ENCODE data around the gene ASTN2. TPM values are rescaled to one million over a fixed set of nuclear protein-coding genes. Genes with fewer than 3 reads are reported as not detected.

Gene ASTN2
- polyA plus RNA-seq, 1 experiment, result 12.8 TPM

GRCh38 chr9:117249799-117250198 is 165.1 kb downstream of the ASTN2 start:
- Histone ChIP-seq H3K36me3 (ENCODE audit: control insufficient read depth, insufficient read depth, low read length) (no peaks in the 10 kb centered on the region), H3K4me3 (ENCODE audit: low read depth, low read length) (no peak overlapping the region), H3K27me3 (ENCODE audit: control insufficient read depth, insufficient read depth, low read length) (no peaks in the 10 kb centered on the region)
- POLR2A ChIA-PET, result no interaction called here
- DNase-seq (ENCODE audit: low read depth), result no peak
- no peak for TF ChIP-seq CTCF (IDR thresholded peaks at IDR 0.05; ENCODE audit: insufficient read depth, low read depth, low read length)
- CTCF ChIA-PET, result no interaction called here

DNA sequence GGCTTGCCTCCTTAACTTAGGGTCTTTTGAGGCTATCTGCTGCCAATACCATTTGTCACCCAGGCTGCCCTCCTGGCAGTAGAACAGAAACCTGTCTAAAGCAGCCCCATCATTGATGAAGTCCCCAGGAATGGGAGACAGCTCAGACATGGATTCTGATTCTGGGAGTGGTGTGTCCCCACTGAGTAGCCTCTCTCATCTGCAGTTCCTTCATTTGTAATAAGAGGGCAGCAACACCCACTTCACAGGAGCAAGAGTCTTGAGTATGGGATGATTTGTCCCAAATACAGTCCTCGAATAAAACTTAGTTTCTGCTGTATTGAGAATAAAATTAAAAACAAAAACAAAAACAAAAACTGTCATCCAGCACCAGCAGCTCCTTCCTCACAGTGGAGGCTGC is 167.6 kb downstream of the ASTN2 start:
- peak; percentile 9; the same call in 1 of the 2 replicates for TF ChIP-seq CTCF (IDR thresholded peaks at IDR 0.05; ENCODE audit: insufficient read depth, low read depth, low read length)
- no peaks in the 10 kb centered on the region for H3K36me3 ChIP-seq (ENCODE audit: control insufficient read depth, insufficient read depth, low read length)
- POLR2A ChIA-PET, result no interaction called here
- no peaks in the 10 kb centered on the region for H3K27me3 ChIP-seq (ENCODE audit: control insufficient read depth, insufficient read depth, low read length)
- H3K4me3 ChIP-seq (ENCODE audit: low read depth, low read length), result no peak overlapping the region
- DNase-seq (ENCODE audit: low read depth), result no peak
- CTCF ChIA-PET, result interaction anchor here (0.9 to 2.1 kb wide), 2 partner anchors 8 to 16 kb away, joined by 3 to 4 read pairs; no protein-coding TSS in a partner anchor

- no peaks in the 10 kb centered on the region for H3K36me3 ChIP-seq (ENCODE audit: control insufficient read depth, insufficient read depth, low read length)
- no peak overlapping the region for H3K4me3 ChIP-seq (ENCODE audit: low read depth, low read length)
- ChIA-PET CTCF (interaction anchor here (2.1 kb wide), 1 partner anchor 10 kb away, joined by 4 read pairs; no protein-coding TSS in a partner anchor), POLR2A (no interaction called here)
- no peak for TF ChIP-seq CTCF (IDR thresholded peaks at IDR 0.05; ENCODE audit: insufficient read depth, low read depth, low read length)
- H3K27me3 ChIP-seq (ENCODE audit: control insufficient read depth, insufficient read depth, low read length), result no peaks in the 10 kb centered on the region
- no peak for DNase-seq (ENCODE audit: low read depth)
These were observed 169.6 kb downstream of the ASTN2 start for GRCh38 chr9:117245175-117245829.

DNA sequence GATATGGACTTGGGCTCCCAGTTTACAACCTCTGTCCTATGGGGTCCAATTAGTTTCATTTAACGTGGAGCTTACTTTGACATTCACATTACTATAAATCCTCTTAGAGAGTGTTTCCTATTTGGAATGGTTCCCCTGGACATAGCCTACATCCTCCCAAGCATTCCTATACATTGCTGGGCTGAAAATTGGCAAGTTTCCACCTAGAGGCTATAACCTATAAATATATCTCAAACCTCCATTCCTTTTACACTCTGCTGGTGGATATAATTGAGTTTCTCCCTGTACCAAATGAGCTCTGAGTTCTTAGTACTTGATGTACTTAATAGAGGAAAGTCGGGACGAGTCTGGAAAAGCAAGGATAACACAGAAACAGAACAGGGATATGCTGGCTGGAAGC is 172.8 kb downstream of the ASTN2 start:
- ChIA-PET POLR2A (no interaction called here), CTCF (no interaction called here)
- Histone ChIP-seq H3K27me3 (ENCODE audit: control insufficient read depth, insufficient read depth, low read length) (no peaks in the 10 kb centered on the region), H3K36me3 (ENCODE audit: control insufficient read depth, insufficient read depth, low read length) (no peaks in the 10 kb centered on the region), H3K4me3 (ENCODE audit: low read depth, low read length) (no peak overlapping the region)
- TF ChIP-seq CTCF (IDR thresholded peaks at IDR 0.05; ENCODE audit: insufficient read depth, low read depth, low read length), result no peak
- DNase-seq (ENCODE audit: low read depth), result no peak

DNA sequence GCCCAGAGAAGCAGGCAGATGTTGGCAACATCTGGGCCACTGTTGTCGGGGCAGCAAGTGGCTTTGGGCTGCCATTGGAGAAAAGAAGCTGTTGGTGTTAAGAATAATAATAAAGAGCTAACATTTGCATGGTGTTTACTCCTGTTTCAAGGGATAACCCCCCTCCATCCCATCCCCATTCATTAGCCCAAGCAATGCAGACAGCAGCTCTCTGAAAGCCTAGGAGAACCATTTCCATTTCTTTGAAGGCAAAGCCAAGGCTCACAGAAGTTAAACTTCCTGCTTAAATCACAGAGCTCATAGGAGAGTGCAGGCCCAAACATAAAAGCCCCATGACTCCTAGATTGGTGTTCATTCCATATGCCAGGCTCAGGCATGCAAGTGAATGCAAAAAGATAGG is 175.4 kb downstream of the ASTN2 start:
- H3K27me3 ChIP-seq (ENCODE audit: control insufficient read depth, insufficient read depth, low read length), result no peaks in the 10 kb centered on the region
- CTCF ChIA-PET, result no interaction called here
- no peak overlapping the region for H3K4me3 ChIP-seq (ENCODE audit: low read depth, low read length)
- POLR2A ChIA-PET, result no interaction called here
- DNase-seq (ENCODE audit: low read depth), result no peak
- H3K36me3 ChIP-seq (ENCODE audit: control insufficient read depth, insufficient read depth, low read length), result no peaks in the 10 kb centered on the region
- no peak for TF ChIP-seq CTCF (IDR thresholded peaks at IDR 0.05; ENCODE audit: insufficient read depth, low read depth, low read length)
